ENCODE measurements around the gene CDCP1.

GRCh38 chr3:45066109-45066801 lies 79.9 kb downstream of the CDCP1 start:
- TF ChIP-seq CTCF (IDR thresholded peaks at IDR 0.05; ENCODE audit: low read depth, low read length) (no peak), POLR2A (IDR thresholded peaks at IDR 0.05; ENCODE audit: extremely low read depth, insufficient read length) (no peak)

All from NB4 (cell line).